ENCODE results near the gene SCRG1. TPM values are rescaled to one million over a fixed set of nuclear protein-coding genes. Genes with fewer than 3 reads are reported as not detected.
A peak's percentile ranks its signal among the peaks of the same experiment; 100 is the strongest.

Gene SCRG1
- polyA plus RNA-seq, 1 experiment, result 1.0 TPM

DNA sequence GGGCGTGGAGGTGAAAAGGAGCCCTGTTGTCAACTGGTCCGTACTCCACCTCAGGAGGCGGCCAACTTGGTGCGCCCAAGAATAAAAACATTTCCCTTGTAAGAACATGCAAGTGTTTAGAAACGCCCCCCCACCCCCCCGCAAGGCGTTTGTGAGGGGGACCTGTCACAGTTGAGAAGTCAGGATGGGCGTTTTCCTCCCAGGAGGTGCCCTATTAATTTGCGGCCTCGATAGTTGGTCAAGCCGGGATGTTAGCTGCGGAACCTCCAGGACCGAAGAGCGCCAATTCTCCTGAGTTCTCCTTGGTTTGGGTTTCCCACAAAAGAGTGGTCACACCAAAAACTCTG, 28.8 kb downstream of the SCRG1 start:
- TF ChIP-seq, protein P1, sequence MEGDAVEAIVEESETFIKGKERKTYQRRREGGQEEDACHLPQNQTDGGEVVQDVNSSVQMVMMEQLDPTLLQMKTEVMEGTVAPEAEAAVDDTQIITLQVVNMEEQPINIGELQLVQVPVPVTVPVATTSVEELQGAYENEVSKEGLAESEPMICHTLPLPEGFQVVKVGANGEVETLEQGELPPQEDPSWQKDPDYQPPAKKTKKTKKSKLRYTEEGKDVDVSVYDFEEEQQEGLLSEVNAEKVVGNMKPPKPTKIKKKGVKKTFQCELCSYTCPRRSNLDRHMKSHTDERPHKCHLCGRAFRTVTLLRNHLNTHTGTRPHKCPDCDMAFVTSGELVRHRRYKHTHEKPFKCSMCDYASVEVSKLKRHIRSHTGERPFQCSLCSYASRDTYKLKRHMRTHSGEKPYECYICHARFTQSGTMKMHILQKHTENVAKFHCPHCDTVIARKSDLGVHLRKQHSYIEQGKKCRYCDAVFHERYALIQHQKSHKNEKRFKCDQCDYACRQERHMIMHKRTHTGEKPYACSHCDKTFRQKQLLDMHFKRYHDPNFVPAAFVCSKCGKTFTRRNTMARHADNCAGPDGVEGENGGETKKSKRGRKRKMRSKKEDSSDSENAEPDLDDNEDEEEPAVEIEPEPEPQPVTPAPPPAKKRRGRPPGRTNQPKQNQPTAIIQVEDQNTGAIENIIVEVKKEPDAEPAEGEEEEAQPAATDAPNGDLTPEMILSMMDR (IDR thresholded peaks at IDR 0.05; ENCODE audit: low read depth, low read length), result no peak
- Histone ChIP-seq H3K4me3 (ENCODE audit: low read depth, low read length) (peak overlapping the region; percentile 80), H3K9me3 (ENCODE audit: control insufficient read depth, insufficient read depth, low read length) (no peaks in the 10 kb centered on the region; the same call in 1 of the 2 replicates), H3K27me3 (ENCODE audit: control insufficient read depth, insufficient read depth, low read length) (no peaks in the 10 kb centered on the region), H3K27ac (ENCODE audit: low read depth, low read length) (peak overlapping the region; percentile 87)
- CTCF ChIA-PET, result interaction anchor here (0.6 to 3.6 kb wide), 6 partner anchors 8 to 255 kb away, joined by 3 to 14 read pairs (median 4); partner anchors contain the start of gene HMGB2
- no peak for DNase-seq (ENCODE audit: low read depth, low spot score)
- POLR2A ChIA-PET, result interaction anchor here (0.6 to 4.3 kb wide), 6 partner anchors 12 to 160 kb away, joined by 3 to 121 read pairs (median 3); partner anchors contain the start of genes HAND2 and HMGB2

DNA sequence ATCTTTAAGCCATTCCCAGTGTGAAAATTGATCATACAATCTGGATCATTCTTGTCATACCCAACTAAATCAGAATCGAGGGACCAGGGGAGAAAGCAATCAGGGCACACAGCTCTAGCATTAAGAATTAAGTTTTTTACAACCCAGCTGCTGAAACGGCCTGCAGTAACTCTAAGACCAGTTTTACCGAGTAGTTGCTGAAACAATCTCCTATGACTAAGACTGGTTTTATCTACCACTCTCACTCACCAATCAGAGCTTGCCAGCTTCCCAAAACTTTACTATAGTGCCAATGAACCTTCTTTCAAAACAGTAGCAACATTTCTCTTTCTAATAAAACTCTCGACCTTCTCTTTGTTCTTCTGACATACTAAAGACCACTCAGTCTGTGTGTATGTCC, 31.0 kb downstream of the SCRG1 start:
- ChIA-PET POLR2A (interaction anchor here (1.3 kb wide), 1 partner anchor 34 kb away, joined by 6 read pairs; the partner anchor contains the start of gene HMGB2), CTCF (interaction anchor here (1.3 to 3.6 kb wide), 4 partner anchors 49 to 354 kb away, joined by 4 to 14 read pairs (median 6); no protein-coding TSS in a partner anchor)
- H3K9me3 ChIP-seq (ENCODE audit: control insufficient read depth, insufficient read depth, low read length), result no peaks in the 10 kb centered on the region; the same call in 1 of the 2 replicates
- H3K27ac ChIP-seq (ENCODE audit: low read depth, low read length), result no peak overlapping the region
- TF ChIP-seq, protein P1 (IDR thresholded peaks at IDR 0.05; ENCODE audit: low read depth, low read length), result no peak
- no peaks in the 10 kb centered on the region for H3K27me3 ChIP-seq (ENCODE audit: control insufficient read depth, insufficient read depth, low read length)
- DNase-seq (ENCODE audit: low read depth, low spot score), result no peak
- H3K4me3 ChIP-seq (ENCODE audit: low read depth, low read length), result no peak overlapping the region

DNA sequence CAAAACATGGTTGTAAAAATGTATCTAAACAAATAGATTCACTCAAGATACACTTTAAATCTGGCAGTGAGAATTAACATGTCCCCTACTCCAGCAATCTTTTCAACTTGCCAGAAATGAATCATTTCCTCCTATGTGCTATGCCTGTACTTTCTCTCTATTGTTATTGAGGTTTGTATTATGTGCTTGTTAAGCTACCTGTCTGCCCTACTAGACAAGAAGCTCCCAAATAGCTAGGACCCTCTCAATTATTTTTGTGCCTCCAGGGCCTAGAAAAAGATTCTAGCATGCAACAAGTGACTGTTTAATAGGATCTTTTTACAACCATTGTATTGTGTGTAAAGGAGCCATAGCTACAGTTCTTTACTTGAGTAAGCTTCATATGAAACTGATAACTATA, 31.6 kb downstream of the SCRG1 start:
- H3K4me3 ChIP-seq (ENCODE audit: low read depth, low read length), result no peak overlapping the region
- ChIA-PET CTCF (interaction anchor here (1.3 to 1.7 kb wide), 3 partner anchors 48 to 353 kb away, joined by 4 to 6 read pairs (median 5); no protein-coding TSS in a partner anchor), POLR2A (interaction anchor here (1.3 kb wide), 1 partner anchor 33 kb away, joined by 6 read pairs; the partner anchor contains the start of gene HMGB2)
- H3K27me3 ChIP-seq (ENCODE audit: control insufficient read depth, insufficient read depth, low read length), result no peaks in the 10 kb centered on the region
- H3K27ac ChIP-seq (ENCODE audit: low read depth, low read length), result no peak overlapping the region
- TF ChIP-seq, protein P1 (IDR thresholded peaks at IDR 0.05; ENCODE audit: low read depth, low read length), result no peak
- no peak for DNase-seq (ENCODE audit: low read depth, low spot score)
- H3K9me3 ChIP-seq (ENCODE audit: control insufficient read depth, insufficient read depth, low read length), result no peaks in the 10 kb centered on the region; the same call in 1 of the 2 replicates

DNA sequence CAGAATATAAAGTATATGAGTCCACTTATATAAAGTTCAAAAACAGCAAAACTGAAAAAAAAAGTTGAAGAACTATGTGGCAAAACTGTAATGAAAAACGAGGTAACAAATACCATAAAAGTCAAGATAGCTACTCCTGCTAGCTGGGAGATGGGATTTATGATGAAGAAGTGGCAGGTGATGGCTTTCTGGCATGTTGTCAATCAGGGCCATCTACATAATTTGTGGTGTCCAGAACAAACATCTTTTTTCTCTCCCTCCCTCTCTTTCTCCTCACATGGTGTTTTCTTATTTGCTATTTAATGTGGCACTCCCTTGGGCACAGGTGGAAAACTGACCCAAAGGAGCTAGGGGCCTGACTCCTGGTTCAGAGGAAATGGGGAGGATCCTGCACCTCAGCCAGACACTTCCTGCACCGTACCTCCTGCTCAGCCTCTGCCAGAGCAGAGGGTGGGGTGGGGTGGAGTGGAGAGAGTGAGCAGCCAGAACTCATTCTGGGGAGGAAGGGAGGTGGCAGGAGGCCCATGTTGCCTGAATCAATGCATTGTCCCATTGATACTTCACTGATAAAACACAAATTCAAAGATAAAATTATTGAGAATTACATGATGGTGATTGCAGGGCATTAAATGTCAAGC, 33.4 kb downstream of the SCRG1 start:
- DNase-seq (ENCODE audit: low read depth, low spot score), result no peak
- Histone ChIP-seq H3K27me3 (ENCODE audit: control insufficient read depth, insufficient read depth, low read length) (no peaks in the 10 kb centered on the region), H3K9me3 (ENCODE audit: control insufficient read depth, insufficient read depth, low read length) (no peaks in the 10 kb centered on the region), H3K27ac (ENCODE audit: low read depth, low read length) (no peak overlapping the region), H3K4me3 (ENCODE audit: low read depth, low read length) (no peak overlapping the region)
- ChIA-PET CTCF (interaction anchor here (0.8 kb wide), 1 partner anchor 55 kb away, joined by 3 read pairs; no protein-coding TSS in a partner anchor), POLR2A (no interaction called here)
- TF ChIP-seq, protein P1 (IDR thresholded peaks at IDR 0.05; ENCODE audit: low read depth, low read length), result no peak

DNA sequence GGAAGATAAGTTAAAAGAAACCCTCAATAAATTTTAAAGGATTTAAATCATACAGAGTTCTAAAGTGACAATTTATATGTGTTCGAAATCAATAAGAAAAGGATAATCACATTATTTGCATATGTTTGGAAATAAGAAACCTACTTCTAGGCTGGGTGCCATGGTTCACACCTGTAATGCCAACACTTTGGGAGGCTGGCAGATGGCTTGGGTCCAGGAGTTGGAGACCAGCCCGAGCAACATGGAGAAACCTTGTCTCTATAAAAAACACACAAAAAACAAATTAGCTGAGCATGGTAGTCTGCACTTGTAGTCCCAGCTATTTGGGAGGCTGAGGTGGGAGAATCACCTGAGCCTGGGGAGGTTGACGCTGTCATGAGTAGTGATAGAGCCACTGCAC, 36.2 kb downstream of the SCRG1 start:
- H3K27me3 ChIP-seq (ENCODE audit: control insufficient read depth, insufficient read depth, low read length), result no peaks in the 10 kb centered on the region
- H3K9me3 ChIP-seq (ENCODE audit: control insufficient read depth, insufficient read depth, low read length), result no peaks in the 10 kb centered on the region
- DNase-seq (ENCODE audit: low read depth, low spot score), result no peak
- ChIA-PET POLR2A (no interaction called here), CTCF (interaction anchor here (2.1 kb wide), 1 partner anchor 43 kb away, joined by 10 read pairs; no protein-coding TSS in a partner anchor)
- H3K27ac ChIP-seq (ENCODE audit: low read depth, low read length), result no peak overlapping the region
- H3K4me3 ChIP-seq (ENCODE audit: low read depth, low read length), result no peak overlapping the region
- TF ChIP-seq, protein P1 (IDR thresholded peaks at IDR 0.05; ENCODE audit: low read depth, low read length), result no peak
